Activated CD4-positive, CD25-positive, alpha-beta regulatory T cell treated with anti-CD3 and anti-CD28 coated beads, Interleukin-2, amount 50 U/mL, for 72 hours (primary cell): ENCODE measurements around the gene SMYD3.
"Not testable (repeated sequence)": the region's sequence is repeated elsewhere in the genome, so short reads cannot be mapped to it uniquely, and the experiment has no call there.

Source experiments
- DNase-seq: peaks from one replicate; pipeline ENCODE4 v3.0.0; 2021

SMYD3 gene

GRCh38 chr1:246404078-246404477, 103.0 kb downstream of the SMYD3 start:
- no peak for DNase-seq

GRCh38 chr1:246398126-246398813, 108.8 kb downstream of the SMYD3 start:
- no peak for DNase-seq

DNA sequence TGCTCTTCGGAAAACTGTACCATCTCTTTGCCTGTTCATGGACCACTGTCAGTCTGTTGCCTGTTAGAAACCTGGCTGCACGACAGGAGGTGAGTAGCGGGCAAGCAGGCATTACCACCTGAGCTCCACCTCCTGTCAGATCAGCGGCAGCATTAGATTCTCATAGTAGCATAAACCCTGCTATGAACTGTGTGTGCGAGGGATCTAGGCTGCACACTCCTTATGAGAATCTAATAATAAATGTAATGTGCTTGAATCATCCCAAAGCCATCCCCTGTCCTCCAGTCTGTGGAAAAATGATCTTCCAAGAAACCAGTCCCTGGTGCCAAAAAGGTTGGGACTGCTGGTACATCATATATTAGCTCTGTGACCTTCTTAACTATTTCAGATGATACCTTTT, 110.0 kb downstream of the SMYD3 start:
- DNase-seq, result no peak

GRCh38 chr1:246396322-246396721, 110.8 kb downstream of the SMYD3 start:
- DNase-seq, result no peak

GRCh38 chr1:246394121-246394520, 113.0 kb downstream of the SMYD3 start:
- no peak for DNase-seq

- no peak for DNase-seq
Observed at GRCh38 chr1:246390855-246391254, 116.2 kb downstream of the SMYD3 start.

DNA sequence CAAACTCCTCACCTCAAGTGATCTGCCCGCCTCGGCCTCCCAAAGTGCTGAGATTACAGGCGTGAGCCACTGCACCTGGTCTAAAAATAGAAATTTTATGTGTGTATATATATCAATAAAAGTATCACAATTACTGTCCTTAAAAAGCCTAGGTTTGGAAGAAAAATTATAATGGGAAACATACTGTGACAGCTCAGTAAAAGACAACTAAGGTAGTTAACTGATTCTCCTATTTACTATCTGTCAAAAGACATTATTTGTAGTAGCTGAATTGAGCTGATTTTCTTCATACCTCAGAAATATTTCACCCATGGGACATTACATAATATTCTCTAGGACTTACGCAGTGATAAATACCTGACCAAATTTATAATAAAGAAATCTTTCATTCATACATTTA, 122.5 kb downstream of the SMYD3 start:
- no peak for DNase-seq

GRCh38 chr1:246383791-246384190, 123.3 kb downstream of the SMYD3 start:
- DNase-seq, result no peak

GRCh38 chr1:246383239-246383589, 123.9 kb downstream of the SMYD3 start:
- DNase-seq, result no peak

DNA sequence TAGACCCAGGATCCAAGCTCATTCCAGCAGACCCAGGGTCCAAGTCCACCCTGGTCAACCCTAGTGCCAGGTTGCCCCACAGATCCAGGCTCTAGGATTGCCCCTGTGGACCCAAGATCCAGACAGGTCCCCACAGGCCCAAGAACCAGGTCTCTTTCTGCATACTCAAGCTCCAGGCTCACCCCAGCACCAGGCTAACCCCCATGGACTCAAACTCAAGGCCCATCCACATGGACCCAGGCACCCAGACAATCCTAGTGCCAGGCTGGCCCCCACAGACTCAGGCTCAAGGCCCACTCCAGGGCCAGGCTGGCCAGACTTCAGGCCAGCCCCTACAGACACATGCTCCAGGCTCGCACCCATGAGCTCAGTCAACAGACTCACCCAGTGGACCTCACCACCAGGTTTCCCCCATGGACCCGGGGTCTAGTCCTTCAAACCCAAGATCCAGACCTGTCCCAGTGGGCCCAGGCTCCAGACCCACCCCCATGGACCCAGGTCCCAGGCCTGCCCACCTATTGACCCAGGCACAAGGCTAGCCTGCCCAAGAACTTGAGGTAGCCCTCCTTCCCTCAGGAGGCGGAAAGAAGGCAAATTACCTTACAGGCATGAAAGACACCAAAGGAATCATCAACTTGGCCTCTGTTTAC, 124.4 kb downstream of the SMYD3 start:
- no peak for DNase-seq

DNA sequence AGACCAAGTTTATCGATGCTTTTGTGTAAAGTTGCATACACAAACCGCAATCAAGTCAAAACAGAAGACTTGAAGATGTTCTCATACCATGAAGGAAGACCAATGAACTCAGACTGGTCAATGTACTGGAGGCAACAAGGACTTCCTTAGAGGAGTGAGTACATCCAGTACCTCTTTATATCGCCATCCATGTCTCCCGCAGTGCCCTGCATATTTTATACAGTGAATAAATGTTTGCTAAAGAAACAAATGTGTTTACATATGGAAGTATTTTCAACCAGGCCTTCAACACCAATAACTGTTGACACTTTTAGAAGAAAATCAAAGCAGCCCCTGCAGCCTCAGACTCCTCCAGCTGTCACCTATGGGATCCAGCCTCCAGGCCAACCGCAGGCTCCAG, 125.6 kb downstream of the SMYD3 start:
- DNase-seq, result no peak

DNA sequence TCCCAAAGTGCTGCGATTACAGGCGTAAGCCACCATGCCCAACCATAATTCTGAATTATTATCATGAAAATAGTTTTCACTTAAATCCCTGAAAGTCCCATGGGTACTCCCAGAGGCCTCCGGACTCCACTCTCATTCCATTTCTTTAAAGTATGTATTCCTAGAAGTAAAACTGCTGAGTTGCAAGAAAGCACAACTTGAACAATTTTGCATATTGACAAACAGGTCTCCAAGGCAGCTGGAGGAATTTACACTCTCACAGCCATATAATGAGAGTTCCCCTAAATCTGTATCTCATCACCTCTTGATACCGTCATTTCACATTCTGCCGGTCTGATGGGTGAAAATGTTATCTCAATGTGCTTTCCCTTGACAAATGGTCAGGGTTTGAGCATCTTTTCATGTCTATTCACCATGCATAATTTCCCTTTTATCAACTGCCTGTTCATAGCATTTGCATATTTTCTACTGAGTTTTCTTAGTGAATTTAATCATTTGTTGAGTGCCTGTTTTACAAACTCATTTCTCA, 129.4 kb downstream of the SMYD3 start:
- no peak for DNase-seq

DNA sequence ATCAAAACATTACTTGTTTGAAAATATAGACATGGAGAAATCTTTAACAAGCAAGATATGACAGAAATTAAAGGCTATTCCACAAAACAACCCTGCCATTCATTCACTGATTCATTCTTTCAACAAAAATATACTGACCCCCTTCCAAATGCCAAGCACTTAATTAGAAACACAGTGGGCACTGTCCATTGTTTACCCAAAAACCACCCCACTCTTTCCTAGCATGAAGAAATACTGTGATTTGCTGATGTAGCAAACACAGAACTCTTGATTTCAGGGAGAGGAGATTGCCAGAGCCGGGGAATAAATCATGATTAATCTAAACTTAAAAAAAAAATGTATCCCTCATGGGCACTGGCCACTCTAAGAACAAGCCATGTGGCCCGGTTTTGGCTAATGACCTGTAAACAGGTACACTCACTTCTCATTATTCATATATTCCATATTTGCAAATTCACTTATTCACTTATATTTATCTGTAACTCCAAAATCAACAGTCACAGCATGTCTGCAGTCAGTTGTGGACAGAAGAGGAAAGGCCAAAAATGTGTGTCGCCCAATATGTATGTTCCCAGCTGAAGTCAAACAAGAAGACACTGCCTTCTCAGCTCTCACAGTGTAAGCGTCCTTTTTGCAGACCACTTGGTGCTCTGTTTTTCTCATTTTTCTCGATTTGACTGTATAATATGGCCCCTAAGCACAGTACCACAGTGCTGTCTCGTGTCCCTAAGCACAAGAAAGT, 133.1 kb downstream of the SMYD3 start:
- DNase-seq, result no peak

GRCh38 chr1:246372559-246372958, 134.5 kb downstream of the SMYD3 start:
- DNase-seq, result no peak

DNA sequence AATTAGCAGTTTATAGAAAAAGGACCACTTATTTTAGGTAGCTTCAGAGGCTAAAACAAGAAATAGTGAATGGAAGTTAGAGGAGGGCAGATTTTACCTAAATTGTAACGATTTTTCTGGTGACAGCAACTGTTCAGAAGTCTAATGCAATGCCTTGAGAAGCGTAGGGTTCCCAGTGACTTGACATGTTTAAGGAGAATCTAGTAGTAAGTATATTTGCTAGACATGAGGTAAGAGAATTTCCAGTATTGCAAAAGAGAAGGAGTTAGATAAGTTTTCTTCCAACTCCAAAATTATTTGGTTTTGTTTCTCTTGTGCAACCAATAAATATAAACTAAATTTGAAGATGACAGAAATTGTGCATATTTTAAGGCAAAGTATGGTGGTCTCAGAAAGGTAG, 140.0 kb downstream of the SMYD3 start:
- no peak for DNase-seq

GRCh38 chr1:246365708-246366107, 141.4 kb downstream of the SMYD3 start:
- no peak for DNase-seq

- no peak for DNase-seq
Observed at GRCh38 chr1:246364415-246364941, 142.6 kb downstream of the SMYD3 start.

DNA sequence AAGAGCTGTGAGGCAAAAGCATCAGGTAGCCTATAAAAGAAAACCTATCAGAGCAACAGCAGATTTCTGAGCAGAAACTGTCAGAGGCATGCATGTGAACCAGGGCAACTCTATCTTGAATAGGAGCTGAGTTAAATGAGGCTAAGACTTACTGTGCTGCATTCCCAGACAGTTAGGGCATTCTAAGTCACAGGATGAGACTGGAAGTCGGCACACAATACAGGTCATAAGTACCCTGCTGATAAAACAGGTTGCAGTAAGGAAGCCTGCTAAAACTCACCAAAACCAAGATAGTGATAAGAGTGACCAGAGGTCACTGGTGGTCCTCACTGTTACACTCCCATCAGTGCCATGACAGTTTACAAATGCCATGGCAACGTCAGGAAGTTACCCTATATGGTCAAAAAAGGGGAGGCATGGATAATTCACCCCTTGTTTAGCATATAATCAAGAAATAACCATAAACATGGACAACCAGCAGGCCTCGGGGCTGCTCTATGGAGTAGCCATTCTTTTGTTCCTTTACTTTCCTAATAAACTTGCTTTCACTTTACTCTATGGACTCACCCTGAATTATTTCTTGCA, 150.0 kb downstream of the SMYD3 start:
- DNase-seq, result not testable (repeated sequence)

GRCh38 chr1:246355411-246356230, 151.5 kb downstream of the SMYD3 start:
- no peak for DNase-seq

- DNase-seq, result no peak
Observed at GRCh38 chr1:246351721-246352120, 155.4 kb downstream of the SMYD3 start.

GRCh38 chr1:246350745-246351144, 156.3 kb downstream of the SMYD3 start:
- no peak for DNase-seq

GRCh38 chr1:246343937-246344336, 163.1 kb downstream of the SMYD3 start:
- no peak for DNase-seq
